Measurements from ENCODE around the gene CES3. TPM values are rescaled to one million over a fixed set of nuclear protein-coding genes. Genes with fewer than 3 reads are reported as not detected.

Gene CES3
- total RNA-seq, 4 donors from 2014 or later: 0.13 to 1.3 (median 0.22) TPM; not detected in 1

- Histone ChIP-seq H3K4me1 (peaks cover 31 to 65% of the 10 kb centered on the region in 2 donors), H3K36me3 (no peaks in the 10 kb centered on the region), H3K4me3 (replicated peaks in 1 of 3) (peak overlapping the region in 1 of 3 donors; percentile 25), H3K9me3 (no peaks in the 10 kb centered on the region), H3K27me3 (no peaks in the 10 kb centered on the region), H3K27ac (peak overlapping the region; percentile 29 to 91 (median 82))
- TF ChIP-seq CTCF (IDR thresholded peaks at IDR 0.05) (no peak), POLR2A (IDR thresholded peaks at IDR 0.05) (no peak)
- intact Hi-C loops (cut with DNase I): no loop called here
- peak; percentile 56 to 58 for DNase-seq
- WGBS, 2 donors: 37 to 72% methylated on average over 3 to 4 of the region's 5 CpGs
These were observed 34.7 kb upstream of the CES3 start for GRCh38 chr16:66926171-66926947.

GRCh38 chr16:66926961-66927436, 34.1 kb upstream of the CES3 start:
- no peaks in the 10 kb centered on the region for H3K9me3 ChIP-seq
- no peak overlapping the region for H3K4me3 ChIP-seq (replicated peaks in 1 of 3)
- H3K27me3 ChIP-seq: no peaks in the 10 kb centered on the region
- DNase-seq: peak; percentile 82 to 83
- peaks cover 31 to 60% of the 10 kb centered on the region in 2 donors for H3K4me1 ChIP-seq
- peak overlapping the region; percentile 29 to 91 (median 82) for H3K27ac ChIP-seq
- 19 to 33% methylated on average over 2 to 3 of the region's 3 CpGs for WGBS, 2 donors
- TF ChIP-seq CTCF (IDR thresholded peaks at IDR 0.05): no peak
- TF ChIP-seq POLR2A (IDR thresholded peaks at IDR 0.05): no peak
- intact Hi-C loops (cut with DNase I): no loop called here
- no peaks in the 10 kb centered on the region for H3K36me3 ChIP-seq

- intact Hi-C loops (cut with DNase I): loop anchor here (2.0 kb wide), 1 partner anchor 33 kb away; no protein-coding TSS in a partner anchor
- Histone ChIP-seq H3K4me3 (replicated peaks in 1 of 3) (no peak overlapping the region), H3K9me3 (no peaks in the 10 kb centered on the region), H3K27me3 (no peaks in the 10 kb centered on the region), H3K4me1 (peaks cover 31 to 56% of the 10 kb centered on the region in 2 donors), H3K36me3 (no peaks in the 10 kb centered on the region), H3K27ac (peak overlapping the region; percentile 29 to 91 (median 82))
- WGBS, 2 donors: 96% methylated on average over 3 to 7 of the region's 8 CpGs
- TF ChIP-seq CTCF (IDR thresholded peaks at IDR 0.05) (no peak), POLR2A (IDR thresholded peaks at IDR 0.05) (no peak)
- DNase-seq: no peak
These were observed 33.0 kb upstream of the CES3 start for GRCh38 chr16:66927918-66928649.

GRCh38 chr16:66928702-66929388, 32.2 kb upstream of the CES3 start:
- intact Hi-C loops (cut with DNase I): loop anchor here (2.0 kb wide), 1 partner anchor 34 kb away; no protein-coding TSS in a partner anchor
- 70 to 81% methylated on average over 10 of the region's 10 CpGs for WGBS, 2 donors

More at GRCh38 chr16:66928702-66929388, 32.2 kb upstream of the CES3 start:
- Histone ChIP-seq H3K27me3 (no peaks in the 10 kb centered on the region), H3K4me3 (replicated peaks in 1 of 3) (no peak overlapping the region), H3K4me1 (peaks cover 31 to 54% of the 10 kb centered on the region in 2 donors), H3K27ac (peak overlapping the region in 2 of 3 donors; percentile 29 to 91), H3K9me3 (no peaks in the 10 kb centered on the region), H3K36me3 (no peaks in the 10 kb centered on the region)
- TF ChIP-seq POLR2A (IDR thresholded peaks at IDR 0.05) (no peak), CTCF (IDR thresholded peaks at IDR 0.05) (peak in 4 of 6 experiments; percentile 25 to 54 (median 42))
- peak; percentile 39 to 51 for DNase-seq

All from thyroid gland (tissue), 4 donors.